C4-2B (cell line): Measurements from ENCODE around the gene STK32C.

Experiments used
- ZFX ChIP-seq: fragments of 450-650 bp; IDR thresholded peaks from 2 replicates; pipeline ENCODE4 v1.6.1; 2017
- TF ChIP-seq, protein P1 (sequence below): fragments of 450-650 bp; conservative IDR thresholded peaks from 2 replicates; pipeline ENCODE4 v1.5.1; 2017; ENCODE audit warnings: mild to moderate bottlenecking

GRCh38 chr10:132205650-132206376 is 101.9 kb downstream of the STK32C start:
- TF ChIP-seq, protein P1, sequence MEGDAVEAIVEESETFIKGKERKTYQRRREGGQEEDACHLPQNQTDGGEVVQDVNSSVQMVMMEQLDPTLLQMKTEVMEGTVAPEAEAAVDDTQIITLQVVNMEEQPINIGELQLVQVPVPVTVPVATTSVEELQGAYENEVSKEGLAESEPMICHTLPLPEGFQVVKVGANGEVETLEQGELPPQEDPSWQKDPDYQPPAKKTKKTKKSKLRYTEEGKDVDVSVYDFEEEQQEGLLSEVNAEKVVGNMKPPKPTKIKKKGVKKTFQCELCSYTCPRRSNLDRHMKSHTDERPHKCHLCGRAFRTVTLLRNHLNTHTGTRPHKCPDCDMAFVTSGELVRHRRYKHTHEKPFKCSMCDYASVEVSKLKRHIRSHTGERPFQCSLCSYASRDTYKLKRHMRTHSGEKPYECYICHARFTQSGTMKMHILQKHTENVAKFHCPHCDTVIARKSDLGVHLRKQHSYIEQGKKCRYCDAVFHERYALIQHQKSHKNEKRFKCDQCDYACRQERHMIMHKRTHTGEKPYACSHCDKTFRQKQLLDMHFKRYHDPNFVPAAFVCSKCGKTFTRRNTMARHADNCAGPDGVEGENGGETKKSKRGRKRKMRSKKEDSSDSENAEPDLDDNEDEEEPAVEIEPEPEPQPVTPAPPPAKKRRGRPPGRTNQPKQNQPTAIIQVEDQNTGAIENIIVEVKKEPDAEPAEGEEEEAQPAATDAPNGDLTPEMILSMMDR, result no peak
- no peak for TF ChIP-seq ZFX
